Fibroblast of pulmonary artery (primary cell): Measurements from ENCODE around the gene ZNF536.

Source experiments
- DNase-seq: peaks from one replicate; pipeline ENCODE4 v3.0.0-alpha.2; 2010; ENCODE audit warnings: low read depth
- H3K4me3 ChIP-seq: replicated peaks from 2 replicates; pipeline ENCODE4 v1.5.1; 2011; ENCODE audit warnings: low read depth, mild to moderate bottlenecking, control low read depth, low read length, moderate library complexity
- TF ChIP-seq, protein P1 (sequence below): IDR thresholded peaks from 2 replicates; pipeline ENCODE4 v1.5.1; 2011; ENCODE audit warnings: mild to moderate bottlenecking, control low read depth, low read length, inconsistent platforms; ENCODE audit errors: missing control alignments

The ZNF536 gene

DNA sequence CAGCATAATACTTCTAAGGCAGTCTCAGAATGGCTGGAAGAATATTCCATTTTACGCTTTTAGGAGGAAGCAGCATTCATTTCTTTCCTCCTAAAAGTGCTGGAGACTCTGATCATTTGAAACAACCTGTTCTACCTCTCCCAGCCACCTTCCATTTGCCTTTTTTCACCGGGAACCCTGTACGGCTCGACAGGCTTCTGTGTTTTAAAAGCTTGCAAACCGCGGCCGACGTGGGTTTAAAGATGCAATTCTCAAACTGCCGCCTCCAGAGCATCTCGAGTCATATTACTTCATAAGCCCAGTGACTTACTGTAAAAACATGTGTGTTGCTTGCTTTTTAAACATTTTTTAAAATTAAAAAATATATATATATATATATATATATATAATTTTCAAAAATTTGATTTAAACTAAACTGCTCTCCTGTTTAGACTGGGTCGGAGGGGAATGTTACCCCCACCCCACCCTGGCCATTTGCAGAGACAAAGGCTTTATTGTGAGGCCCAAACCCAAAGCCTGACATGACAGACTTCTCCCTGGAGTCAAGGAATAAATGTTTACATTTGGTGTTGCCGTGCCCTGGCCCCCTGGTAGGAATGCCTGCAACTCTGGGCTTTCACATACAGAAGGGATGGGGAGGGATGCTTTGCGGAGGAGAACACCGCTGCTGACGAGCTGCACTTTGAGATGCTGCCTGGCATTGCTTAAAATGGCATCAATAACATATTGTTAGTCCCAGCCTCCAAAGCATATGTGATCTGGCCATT, 30.4 kb downstream of the ZNF536 start:
- DNase-seq = no peak

DNA sequence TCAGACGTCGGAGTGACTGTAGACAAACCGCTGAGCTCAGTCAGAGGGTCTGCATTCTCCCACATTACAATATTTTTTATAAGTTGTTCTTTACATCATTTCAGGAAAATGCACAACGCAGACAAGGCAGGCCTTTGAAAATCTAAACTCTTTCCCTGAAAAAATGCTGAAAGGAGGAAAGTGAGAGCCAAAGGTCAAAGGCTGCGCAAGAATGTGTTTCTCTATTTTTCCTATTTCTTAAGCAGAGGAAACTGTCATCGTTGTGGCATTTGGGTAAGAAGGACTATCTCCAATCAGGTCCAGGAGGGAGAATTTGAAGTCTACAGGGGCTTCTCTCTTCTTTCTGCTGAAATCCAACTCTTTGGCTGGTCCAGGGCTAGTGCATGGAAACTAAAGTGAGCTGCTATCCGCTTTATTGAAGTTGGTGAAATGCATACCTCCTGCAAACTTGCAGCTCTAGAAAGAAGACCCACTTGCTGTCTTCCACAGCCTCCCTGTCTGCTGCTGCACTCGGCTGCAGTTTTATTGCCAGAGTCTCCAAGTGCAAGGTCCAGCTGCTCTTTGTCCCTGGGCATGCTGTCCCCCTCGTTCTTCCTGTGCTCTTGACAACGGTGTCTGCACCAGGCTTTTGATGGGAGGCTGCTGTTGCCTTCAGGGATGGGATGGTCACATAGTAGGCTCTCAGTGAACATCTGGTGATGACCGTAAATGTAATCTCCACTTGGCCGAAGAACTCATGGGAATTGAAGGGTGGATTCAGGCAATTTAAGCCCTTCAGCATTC, 31.2 kb downstream of the ZNF536 start:
- no peak overlapping the region for H3K4me3 ChIP-seq
- TF ChIP-seq, protein P1, sequence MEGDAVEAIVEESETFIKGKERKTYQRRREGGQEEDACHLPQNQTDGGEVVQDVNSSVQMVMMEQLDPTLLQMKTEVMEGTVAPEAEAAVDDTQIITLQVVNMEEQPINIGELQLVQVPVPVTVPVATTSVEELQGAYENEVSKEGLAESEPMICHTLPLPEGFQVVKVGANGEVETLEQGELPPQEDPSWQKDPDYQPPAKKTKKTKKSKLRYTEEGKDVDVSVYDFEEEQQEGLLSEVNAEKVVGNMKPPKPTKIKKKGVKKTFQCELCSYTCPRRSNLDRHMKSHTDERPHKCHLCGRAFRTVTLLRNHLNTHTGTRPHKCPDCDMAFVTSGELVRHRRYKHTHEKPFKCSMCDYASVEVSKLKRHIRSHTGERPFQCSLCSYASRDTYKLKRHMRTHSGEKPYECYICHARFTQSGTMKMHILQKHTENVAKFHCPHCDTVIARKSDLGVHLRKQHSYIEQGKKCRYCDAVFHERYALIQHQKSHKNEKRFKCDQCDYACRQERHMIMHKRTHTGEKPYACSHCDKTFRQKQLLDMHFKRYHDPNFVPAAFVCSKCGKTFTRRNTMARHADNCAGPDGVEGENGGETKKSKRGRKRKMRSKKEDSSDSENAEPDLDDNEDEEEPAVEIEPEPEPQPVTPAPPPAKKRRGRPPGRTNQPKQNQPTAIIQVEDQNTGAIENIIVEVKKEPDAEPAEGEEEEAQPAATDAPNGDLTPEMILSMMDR = no peak
- DNase-seq = no peak

More for the DNA sequence above, 30.4 kb downstream of the ZNF536 start:
- no peak overlapping the region for H3K4me3 ChIP-seq
- TF ChIP-seq, protein P1 = no peak

DNA sequence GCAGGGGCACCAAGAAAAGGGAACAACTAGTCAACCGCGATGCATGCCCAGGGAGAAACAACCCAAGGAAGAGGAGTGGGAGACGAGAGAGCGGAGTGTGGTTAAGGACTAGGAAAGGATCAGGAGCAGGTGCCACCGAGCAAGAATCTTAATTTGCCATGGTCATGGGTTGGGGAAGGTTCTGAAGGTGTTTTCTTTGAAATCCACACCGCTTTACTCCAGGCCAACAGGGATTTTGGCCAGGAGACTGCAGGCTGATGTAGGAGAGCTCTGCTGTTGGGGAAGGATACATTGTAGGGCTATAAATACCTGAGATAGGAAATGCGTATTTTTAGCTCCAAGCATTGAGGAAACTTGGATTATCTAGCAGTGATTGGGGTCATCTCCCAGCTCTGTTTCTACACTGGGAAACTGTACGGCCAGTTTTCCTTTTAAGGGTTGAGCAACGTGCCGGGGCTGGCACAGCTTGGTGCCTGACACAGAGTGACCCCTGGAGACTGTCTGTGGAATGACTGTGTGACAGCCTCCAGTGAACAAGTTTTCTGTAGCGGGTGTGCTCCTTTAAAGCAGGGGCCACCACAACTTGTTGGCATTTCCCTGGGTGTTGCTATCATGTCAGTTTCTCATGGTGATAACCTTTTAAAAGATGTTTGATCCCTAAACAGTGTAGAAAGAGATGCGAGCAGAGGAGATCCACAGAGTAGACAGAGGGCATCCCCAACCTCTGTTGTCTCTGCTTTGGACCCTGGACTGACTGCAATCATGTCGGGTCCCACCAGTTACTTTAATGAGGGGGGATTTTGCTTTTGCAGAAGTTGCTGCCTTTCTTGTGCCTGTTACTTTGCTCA, 34.3 kb downstream of the ZNF536 start:
- DNase-seq = no peak

DNA sequence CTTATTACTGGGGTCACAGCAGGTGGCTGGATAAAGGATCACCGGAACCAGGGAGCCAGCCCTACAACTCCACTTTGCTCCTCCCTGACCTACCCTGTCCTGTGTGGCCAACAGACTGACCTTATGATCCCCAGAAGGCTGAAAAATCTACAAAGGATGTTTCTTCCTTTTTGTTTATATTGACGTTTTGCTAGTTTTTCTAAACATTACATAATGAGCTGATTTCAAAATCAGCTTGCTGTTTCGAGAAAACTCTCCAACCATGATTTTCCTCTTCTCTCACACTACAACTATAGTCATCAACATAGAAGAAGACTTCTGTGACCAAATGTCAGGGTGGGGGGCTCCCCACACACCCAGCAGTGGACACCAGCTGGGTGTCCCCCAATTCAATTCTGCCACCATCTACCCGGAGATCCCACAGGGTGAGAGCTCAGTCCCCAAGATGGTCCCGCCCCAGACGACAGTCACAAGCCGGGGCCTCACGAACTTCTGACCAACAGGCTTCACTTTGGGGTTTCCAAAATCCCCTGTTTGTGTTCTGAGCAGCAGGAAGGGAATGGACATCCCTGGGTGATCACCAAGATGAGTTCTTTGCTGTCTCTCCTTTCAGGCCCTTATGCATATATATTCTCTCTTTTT, 35.0 kb downstream of the ZNF536 start:
- no peak for DNase-seq
- no peak overlapping the region for H3K4me3 ChIP-seq
- TF ChIP-seq, protein P1 = no peak

More for the DNA sequence above, 34.3 kb downstream of the ZNF536 start:
- no peak overlapping the region for H3K4me3 ChIP-seq
- TF ChIP-seq, protein P1 = no peak

DNA sequence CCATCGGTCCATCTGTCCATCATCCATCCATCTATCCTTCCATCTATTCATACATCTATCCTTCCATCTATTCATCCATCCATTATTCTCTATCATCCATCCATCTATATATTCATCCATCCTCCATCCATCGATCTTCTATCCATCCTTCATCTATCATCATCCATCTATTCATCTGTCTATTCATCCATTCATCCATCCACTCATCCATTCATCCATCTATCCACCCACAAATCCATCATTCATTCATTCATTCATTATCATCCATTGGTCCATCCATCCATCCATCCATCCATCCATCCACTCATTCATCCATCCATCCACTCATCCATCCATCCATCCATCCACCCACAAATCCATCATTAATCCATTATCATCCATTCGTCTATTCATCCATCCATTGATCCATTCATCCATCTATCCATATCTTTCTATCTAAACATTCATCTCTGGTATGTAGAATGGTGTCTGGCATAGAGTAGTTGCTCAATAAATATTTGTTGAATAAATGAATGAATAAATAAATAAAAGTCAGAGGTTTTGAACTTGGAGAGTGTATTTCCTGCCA, 36.6 kb downstream of the ZNF536 start:
- H3K4me3 ChIP-seq = no peak overlapping the region
- TF ChIP-seq, protein P1 = no peak
- DNase-seq = no peak

DNA sequence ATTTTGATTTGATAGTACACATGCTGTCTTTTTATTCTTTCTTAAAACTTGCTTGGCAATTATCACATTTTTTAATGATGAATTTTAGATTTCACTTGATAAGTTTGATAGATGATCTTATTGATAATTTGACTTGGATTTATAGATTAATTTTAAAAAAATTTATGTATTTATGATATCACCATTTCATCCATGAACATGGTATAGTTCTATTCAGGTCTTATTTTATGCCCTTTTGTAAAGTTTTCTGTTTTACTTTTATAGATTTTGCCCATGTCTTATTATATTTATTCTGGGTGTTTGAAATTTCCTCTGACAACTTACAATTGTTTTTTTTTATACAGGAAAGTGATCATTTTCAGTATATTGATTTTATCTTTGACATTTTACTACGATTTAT, 39.5 kb downstream of the ZNF536 start:
- TF ChIP-seq, protein P1 = no peak
- DNase-seq = no peak

More for the DNA sequence above, 39.5 kb downstream of the ZNF536 start:
- H3K4me3 ChIP-seq = no peak overlapping the region
